SK-N-SH (cell line): Measurements from ENCODE around the gene GREM2. TPM values are rescaled to one million over a fixed set of nuclear protein-coding genes. Genes with fewer than 3 reads are reported as not detected.

Experiments
- CTCF ChIA-PET: fragments of 300-600, 350-600 bp; formaldehyde crosslinking; extraction: SDS; loops from one replicate; lab custom pipeline; 2021; lab: Yijun Ruan, JAX
- POLR2A ChIA-PET: fragments of 350-600 bp; sonication (Branson Sonifier 250); formaldehyde crosslinking; extraction: SDS; loops from one replicate; lab custom pipeline; 2020; ENCODE audit warnings: antibody characterized with exemption, inconsistent platforms; lab: Yijun Ruan, JAX
- DNase-seq: peaks from one replicate; pipeline ENCODE4 v3.0.0; 2012
- H2AFZ ChIP-seq: fragments of 200-600 bp; sonication (generic); 2 replicates; pipeline ENCODE4 v1.8.1; 2016; ENCODE audit warnings: antibody characterized with exemption, mild to moderate bottlenecking, low read depth
- H3F3A ChIP-seq: fragments of 200-600 bp; sonication (generic); replicated peaks from 2 replicates; pipeline ENCODE3; 2016; ENCODE audit warnings: antibody characterized with exemption, mild to moderate bottlenecking; ENCODE audit not compliant: insufficient read depth
- H3K27ac ChIP-seq, 2 experiments: fragments of 200-500 bp in 1 of 2; fragments of 200-600 bp in 1 of 2; sonication (Bioruptor generic) in 1 of 2; sonication (generic), shearing (Covaris generic) in 1 of 2; 2 replicates each; pipeline versions ENCODE4 v1.5.1 to v1.6.1; 2014 to 2016; ENCODE audit warnings: low read depth in 2 of 2, inconsistent platforms in 1 of 2, low read length in 1 of 2, mild to moderate bottlenecking in 1 of 2, mixed read lengths in 1 of 2
- H3K27me3 ChIP-seq: fragments of 200-600 bp; sonication (generic), shearing (Covaris generic); 2 replicates; pipeline ENCODE4 v1.6.1; 2016; ENCODE audit warnings: mixed run types; ENCODE audit not compliant: insufficient read depth
- H3K36me3 ChIP-seq, 2 experiments: fragments of 200-500 bp in 1 of 2; fragments of 200-600 bp in 1 of 2; sonication (Bioruptor generic) in 1 of 2; sonication (generic) in 1 of 2; replicated peaks in 1 of 2; 2 replicates each; pipeline versions ENCODE3 to v1.5.1; 2014 to 2016; ENCODE audit warnings: low read length in 1 of 2, mild to moderate bottlenecking in 1 of 2; ENCODE audit not compliant: insufficient read depth in 2 of 2, control insufficient read depth in 1 of 2
- H3K4me1 ChIP-seq, 2 experiments: fragments of 200-500 bp in 1 of 2; fragments of 200-600 bp in 1 of 2; sonication (Bioruptor generic) in 1 of 2; sonication (generic), shearing (Covaris generic) in 1 of 2; 2 replicates each; pipeline versions ENCODE4 v1.5.1 to v1.6.1; 2014 to 2016; ENCODE audit warnings: low read depth in 1 of 2, low read length in 1 of 2, mixed run types in 1 of 2; ENCODE audit not compliant: insufficient read depth in 2 of 2, control insufficient read depth in 1 of 2
- H3K4me2 ChIP-seq: fragments of 200-600 bp; sonication (generic), shearing (Covaris generic); 2 replicates; pipeline ENCODE4 v1.6.1; 2017; ENCODE audit warnings: mixed run types
- H3K4me3 ChIP-seq, 2 experiments: fragments of 200-500 bp in 1 of 2; fragments of 200-600 bp in 1 of 2; sonication (Bioruptor generic) in 1 of 2; sonication (generic), shearing (Covaris generic) in 1 of 2; 2 replicates each; pipeline versions ENCODE4 v1.5.1 to v1.8.1; 2014 to 2016; ENCODE audit warnings: low read depth in 2 of 2, inconsistent platforms in 1 of 2, low read length in 1 of 2, mild to moderate bottlenecking in 1 of 2, mixed read lengths in 1 of 2, moderate library complexity in 1 of 2
- H3K79me2 ChIP-seq: fragments of 200-600 bp; sonication (generic); 2 replicates; pipeline ENCODE4 v1.8.1; 2017; ENCODE audit warnings: mild to moderate bottlenecking; ENCODE audit not compliant: insufficient read depth
- H3K9ac ChIP-seq: fragments of 200-600 bp; sonication (generic); 2 replicates; pipeline ENCODE4 v1.6.1; 2017; ENCODE audit warnings: mixed run types
- H3K9me2 ChIP-seq: fragments of 200-600 bp; sonication (generic); 2 replicates; pipeline ENCODE4 v1.6.1; 2017; ENCODE audit warnings: mixed run types
- H3K9me3 ChIP-seq: fragments of 200-600 bp; sonication (generic); 2 replicates; pipeline ENCODE4 v1.6.1; 2017; ENCODE audit warnings: mixed run types, mild to moderate bottlenecking, moderate library complexity
- H4K20me1 ChIP-seq: fragments of 200-600 bp; sonication (generic); 2 replicates; pipeline ENCODE4 v1.6.1; 2017; ENCODE audit warnings: mild to moderate bottlenecking, mixed run types; ENCODE audit not compliant: insufficient read depth
- EZH2phosphoT487 ChIP-seq: fragments of 200-600 bp; sonication (generic); IDR thresholded peaks from 2 replicates; pipeline ENCODE4 v1.6.1; 2017; ENCODE audit warnings: low read depth, mixed run types, mild to moderate bottlenecking, antibody characterized with exemption, moderate library complexity, borderline replicate concordance
- FOXM1 ChIP-seq: IDR thresholded peaks from 2 replicates; pipeline ENCODE4 v1.4.0; 2012; ENCODE audit warnings: low read depth, mild to moderate bottlenecking
- GABPA ChIP-seq: IDR thresholded peaks from 2 replicates; pipeline ENCODE4 v1.4.0; 2012; ENCODE audit warnings: low read depth, mild to moderate bottlenecking
- MEF2A ChIP-seq: IDR thresholded peaks from 2 replicates; pipeline ENCODE4 v1.4.0; 2012; ENCODE audit warnings: low read depth, borderline replicate concordance
- NFIC ChIP-seq: IDR thresholded peaks from 2 replicates; pipeline ENCODE4 v1.4.0; 2012; ENCODE audit warnings: borderline replicate concordance
- POLR2AphosphoS5 ChIP-seq: IDR thresholded peaks from 2 replicates; pipeline ENCODE4 v1.6.1; 2012; ENCODE audit warnings: low read depth, low read length
- RCOR1 ChIP-seq: fragments of 150-350 bp; IDR thresholded peaks from 2 replicates; pipeline ENCODE4 v1.6.1; 2017; ENCODE audit warnings: antibody characterized with exemption, low read length
- RFX5 ChIP-seq: IDR thresholded peaks from 2 replicates; pipeline ENCODE4 v1.6.1; 2012; ENCODE audit warnings: mild to moderate bottlenecking, improper control_type of control experiment, low read length
- RXRA ChIP-seq: IDR thresholded peaks from 2 replicates; pipeline ENCODE4 v1.4.0; 2012; ENCODE audit warnings: low read depth, mild to moderate bottlenecking, borderline replicate concordance
- SMC3 ChIP-seq: IDR thresholded peaks from 2 replicates; pipeline ENCODE4 v1.6.1; 2012; ENCODE audit warnings: low read depth, low read length, improper control_type of control experiment
- TEAD4 ChIP-seq: IDR thresholded peaks from 2 replicates; pipeline ENCODE4 v1.4.0; 2012; ENCODE audit warnings: mild to moderate bottlenecking, borderline replicate concordance; ENCODE audit not compliant: insufficient read depth
- YY1 ChIP-seq: IDR thresholded peaks from 2 replicates; pipeline ENCODE4 v1.4.0; 2012; ENCODE audit warnings: low read depth, mild to moderate bottlenecking
- WGBS: methylation state at CpG from one replicate; pipeline ENCODE4 v1.1.6; 2017; ENCODE audit warnings: low lambda C conversion rate; 5-methylcytosine and 5-hydroxymethylcytosine counted together
- polyA plus RNA-seq, 3 experiments: library from polyadenylated mRNA; depleted of rRNA; stranded (reverse); fragments of >200 nt; gene quantifications; 2 replicates each; pipeline ENCODE4 v1.2.3, GENCODE V29; 2012
- TF ChIP-seq, protein P1 (sequence below): IDR thresholded peaks from 2 replicates; pipeline ENCODE4 v1.6.1; 2012; ENCODE audit warnings: mild to moderate bottlenecking, low read depth, low read length, moderate library complexity
- TF ChIP-seq, protein P2 (sequence below): fragments of 200-600 bp; sonication (generic); IDR thresholded peaks from 2 replicates; pipeline ENCODE4 v1.6.1; 2017; ENCODE audit warnings: antibody characterized with exemption, mild to moderate bottlenecking, moderate library complexity
- TF ChIP-seq, protein P3 (sequence below): IDR thresholded peaks from 2 replicates; pipeline ENCODE4; 2012

GREM2 gene
- polyA plus RNA-seq, 1 of the 3 experiments (the other 2 are of a cell fraction), result 0.94 TPM

DNA sequence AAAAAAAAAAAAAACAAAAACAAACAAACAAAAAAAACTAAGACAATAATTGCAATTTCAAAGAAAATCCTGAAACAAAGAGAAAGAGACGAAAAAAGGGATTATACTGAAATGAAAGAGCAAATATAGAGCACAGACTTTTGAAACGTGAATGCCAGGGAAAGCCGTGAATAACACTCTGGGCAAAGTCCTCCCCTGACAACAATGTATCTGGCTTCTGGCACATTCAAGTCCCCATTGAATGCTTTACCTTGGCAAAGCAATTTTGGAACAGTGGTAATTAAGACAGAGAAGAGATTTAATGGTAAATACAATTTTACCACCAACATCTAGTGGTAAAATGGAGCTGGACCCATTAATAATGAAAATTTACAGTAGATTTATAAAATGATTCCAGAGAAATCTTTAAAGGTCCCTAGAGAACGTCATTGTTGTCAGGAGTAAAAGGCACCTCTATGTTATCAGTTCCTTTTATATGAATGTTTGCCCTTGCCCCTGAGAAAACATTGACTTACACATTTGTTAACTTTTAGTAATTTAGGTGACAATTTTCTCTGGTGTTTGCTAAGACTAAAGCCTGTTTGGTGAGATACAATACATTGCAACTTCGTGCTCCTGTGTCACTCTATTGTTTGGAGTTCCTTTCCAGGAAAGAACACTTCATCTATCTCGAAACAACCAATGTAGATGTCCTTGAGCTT lies 89.7 kb downstream of the GREM2 start:
- Histone ChIP-seq H3F3A (no peaks in the 10 kb centered on the region), H4K20me1 (no peaks in the 10 kb centered on the region), H3K36me3 (no peaks in the 10 kb centered on the region), H3K4me2 (no peak overlapping the region), H3K9me2 (no peaks in the 10 kb centered on the region), H3K9me3 (no peaks in the 10 kb centered on the region), H2AFZ (no peak overlapping the region), H3K9ac (no peak overlapping the region), H3K27me3 (no peaks in the 10 kb centered on the region), H3K79me2 (no peaks in the 10 kb centered on the region), H3K4me1 (peaks cover 0 to 6% of the 10 kb centered on the region in 2 experiments; a peak in 2 of 4 replicates), H3K4me3 (no peak overlapping the region), H3K27ac (no peak overlapping the region)
- 81% methylated on average over 6 of the region's 6 CpGs for WGBS
- ChIA-PET POLR2A (no interaction called here), CTCF (interaction anchor here (1.2 to 1.9 kb wide), 2 partner anchors 170 to 333 kb away, joined by 3 to 5 read pairs; no protein-coding TSS in a partner anchor)
- no peak for TF ChIP-seq YY1
- TF ChIP-seq, protein P1, sequence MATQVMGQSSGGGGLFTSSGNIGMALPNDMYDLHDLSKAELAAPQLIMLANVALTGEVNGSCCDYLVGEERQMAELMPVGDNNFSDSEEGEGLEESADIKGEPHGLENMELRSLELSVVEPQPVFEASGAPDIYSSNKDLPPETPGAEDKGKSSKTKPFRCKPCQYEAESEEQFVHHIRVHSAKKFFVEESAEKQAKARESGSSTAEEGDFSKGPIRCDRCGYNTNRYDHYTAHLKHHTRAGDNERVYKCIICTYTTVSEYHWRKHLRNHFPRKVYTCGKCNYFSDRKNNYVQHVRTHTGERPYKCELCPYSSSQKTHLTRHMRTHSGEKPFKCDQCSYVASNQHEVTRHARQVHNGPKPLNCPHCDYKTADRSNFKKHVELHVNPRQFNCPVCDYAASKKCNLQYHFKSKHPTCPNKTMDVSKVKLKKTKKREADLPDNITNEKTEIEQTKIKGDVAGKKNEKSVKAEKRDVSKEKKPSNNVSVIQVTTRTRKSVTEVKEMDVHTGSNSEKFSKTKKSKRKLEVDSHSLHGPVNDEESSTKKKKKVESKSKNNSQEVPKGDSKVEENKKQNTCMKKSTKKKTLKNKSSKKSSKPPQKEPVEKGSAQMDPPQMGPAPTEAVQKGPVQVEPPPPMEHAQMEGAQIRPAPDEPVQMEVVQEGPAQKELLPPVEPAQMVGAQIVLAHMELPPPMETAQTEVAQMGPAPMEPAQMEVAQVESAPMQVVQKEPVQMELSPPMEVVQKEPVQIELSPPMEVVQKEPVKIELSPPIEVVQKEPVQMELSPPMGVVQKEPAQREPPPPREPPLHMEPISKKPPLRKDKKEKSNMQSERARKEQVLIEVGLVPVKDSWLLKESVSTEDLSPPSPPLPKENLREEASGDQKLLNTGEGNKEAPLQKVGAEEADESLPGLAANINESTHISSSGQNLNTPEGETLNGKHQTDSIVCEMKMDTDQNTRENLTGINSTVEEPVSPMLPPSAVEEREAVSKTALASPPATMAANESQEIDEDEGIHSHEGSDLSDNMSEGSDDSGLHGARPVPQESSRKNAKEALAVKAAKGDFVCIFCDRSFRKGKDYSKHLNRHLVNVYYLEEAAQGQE, result no peak
- no peak for TF ChIP-seq NFIC
- no peak for TF ChIP-seq EZH2phosphoT487
- TF ChIP-seq RCOR1, result no peak
- TF ChIP-seq, protein P2, sequence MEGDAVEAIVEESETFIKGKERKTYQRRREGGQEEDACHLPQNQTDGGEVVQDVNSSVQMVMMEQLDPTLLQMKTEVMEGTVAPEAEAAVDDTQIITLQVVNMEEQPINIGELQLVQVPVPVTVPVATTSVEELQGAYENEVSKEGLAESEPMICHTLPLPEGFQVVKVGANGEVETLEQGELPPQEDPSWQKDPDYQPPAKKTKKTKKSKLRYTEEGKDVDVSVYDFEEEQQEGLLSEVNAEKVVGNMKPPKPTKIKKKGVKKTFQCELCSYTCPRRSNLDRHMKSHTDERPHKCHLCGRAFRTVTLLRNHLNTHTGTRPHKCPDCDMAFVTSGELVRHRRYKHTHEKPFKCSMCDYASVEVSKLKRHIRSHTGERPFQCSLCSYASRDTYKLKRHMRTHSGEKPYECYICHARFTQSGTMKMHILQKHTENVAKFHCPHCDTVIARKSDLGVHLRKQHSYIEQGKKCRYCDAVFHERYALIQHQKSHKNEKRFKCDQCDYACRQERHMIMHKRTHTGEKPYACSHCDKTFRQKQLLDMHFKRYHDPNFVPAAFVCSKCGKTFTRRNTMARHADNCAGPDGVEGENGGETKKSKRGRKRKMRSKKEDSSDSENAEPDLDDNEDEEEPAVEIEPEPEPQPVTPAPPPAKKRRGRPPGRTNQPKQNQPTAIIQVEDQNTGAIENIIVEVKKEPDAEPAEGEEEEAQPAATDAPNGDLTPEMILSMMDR, result no peak
- TF ChIP-seq TEAD4, result no peak
- TF ChIP-seq POLR2AphosphoS5, result no peak
- TF ChIP-seq FOXM1, result no peak
- TF ChIP-seq, protein P3, sequence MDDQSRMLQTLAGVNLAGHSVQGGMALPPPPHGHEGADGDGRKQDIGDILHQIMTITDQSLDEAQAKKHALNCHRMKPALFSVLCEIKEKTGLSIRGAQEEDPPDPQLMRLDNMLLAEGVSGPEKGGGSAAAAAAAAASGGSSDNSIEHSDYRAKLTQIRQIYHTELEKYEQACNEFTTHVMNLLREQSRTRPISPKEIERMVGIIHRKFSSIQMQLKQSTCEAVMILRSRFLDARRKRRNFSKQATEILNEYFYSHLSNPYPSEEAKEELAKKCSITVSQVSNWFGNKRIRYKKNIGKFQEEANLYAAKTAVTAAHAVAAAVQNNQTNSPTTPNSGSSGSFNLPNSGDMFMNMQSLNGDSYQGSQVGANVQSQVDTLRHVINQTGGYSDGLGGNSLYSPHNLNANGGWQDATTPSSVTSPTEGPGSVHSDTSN, result no peak
- TF ChIP-seq SMC3, result no peak
- no peak for TF ChIP-seq GABPA
- TF ChIP-seq RXRA, result no peak
- no peak for TF ChIP-seq MEF2A
- TF ChIP-seq RFX5, result no peak
- no peak for DNase-seq
